Lower leg skin (tissue), 3 donors: ENCODE measurements around the gene DLGAP1.

Experiments used
- POLR2A ChIP-seq, 2 donors: fragments of 450-650 bp; IDR thresholded peaks; one replicate each; pipeline ENCODE4 v1.6.1; 2016 to 2017; ENCODE audit warnings: antibody characterized with exemption in 2 of 2, mild to moderate bottlenecking in 1 of 2, moderate library complexity in 1 of 2
- TF ChIP-seq, protein P1 (sequence below), 3 donors: fragments of 450-650 bp; IDR thresholded peaks; one replicate each; pipeline ENCODE4 v1.5.1; 2016; ENCODE audit warnings: antibody characterized with exemption in 3 of 3, mild to moderate bottlenecking in 3 of 3, moderate library complexity in 2 of 3

DNA sequence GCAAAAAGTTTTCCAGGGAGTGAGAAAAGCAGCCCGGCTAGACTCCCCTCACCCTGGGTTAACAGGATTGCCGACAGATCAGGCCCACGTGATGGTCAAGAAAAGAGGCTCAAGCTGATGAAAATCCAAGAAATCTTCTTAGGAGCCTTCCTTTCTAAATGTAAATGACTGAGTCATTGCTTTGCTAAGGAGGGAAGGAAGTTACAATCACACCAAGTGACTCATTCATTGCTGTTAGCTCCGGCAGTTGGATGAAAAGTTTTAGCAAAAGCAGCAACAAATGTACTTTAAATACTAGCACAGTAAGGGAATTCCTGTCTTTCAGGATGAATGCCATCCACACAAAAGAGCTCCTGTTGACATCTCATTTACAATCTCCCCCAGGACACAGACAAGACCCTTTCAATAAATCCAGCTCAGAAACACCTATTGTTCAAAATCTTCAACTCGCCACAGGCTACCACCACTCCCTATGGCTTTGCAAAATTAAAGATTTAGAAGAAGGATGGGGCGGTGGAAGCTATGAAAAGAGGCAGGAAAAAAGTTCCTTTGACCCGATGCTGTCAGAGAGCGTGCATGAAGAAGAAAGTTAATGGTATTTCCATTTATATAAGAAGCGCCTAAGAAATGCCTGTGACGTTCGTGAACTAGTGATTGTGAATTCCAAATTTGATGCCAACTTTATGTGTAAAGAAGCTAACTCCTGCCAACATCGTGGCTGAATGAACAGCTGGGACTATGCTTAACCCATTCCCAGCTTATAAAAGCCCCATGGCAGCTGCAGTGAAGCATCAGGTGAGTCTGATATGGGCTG is 851.5 kb downstream of the DLGAP1 start:
- TF ChIP-seq, protein P1, sequence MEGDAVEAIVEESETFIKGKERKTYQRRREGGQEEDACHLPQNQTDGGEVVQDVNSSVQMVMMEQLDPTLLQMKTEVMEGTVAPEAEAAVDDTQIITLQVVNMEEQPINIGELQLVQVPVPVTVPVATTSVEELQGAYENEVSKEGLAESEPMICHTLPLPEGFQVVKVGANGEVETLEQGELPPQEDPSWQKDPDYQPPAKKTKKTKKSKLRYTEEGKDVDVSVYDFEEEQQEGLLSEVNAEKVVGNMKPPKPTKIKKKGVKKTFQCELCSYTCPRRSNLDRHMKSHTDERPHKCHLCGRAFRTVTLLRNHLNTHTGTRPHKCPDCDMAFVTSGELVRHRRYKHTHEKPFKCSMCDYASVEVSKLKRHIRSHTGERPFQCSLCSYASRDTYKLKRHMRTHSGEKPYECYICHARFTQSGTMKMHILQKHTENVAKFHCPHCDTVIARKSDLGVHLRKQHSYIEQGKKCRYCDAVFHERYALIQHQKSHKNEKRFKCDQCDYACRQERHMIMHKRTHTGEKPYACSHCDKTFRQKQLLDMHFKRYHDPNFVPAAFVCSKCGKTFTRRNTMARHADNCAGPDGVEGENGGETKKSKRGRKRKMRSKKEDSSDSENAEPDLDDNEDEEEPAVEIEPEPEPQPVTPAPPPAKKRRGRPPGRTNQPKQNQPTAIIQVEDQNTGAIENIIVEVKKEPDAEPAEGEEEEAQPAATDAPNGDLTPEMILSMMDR (IDR thresholded peaks at IDR 0.05): no peak
- no peak for TF ChIP-seq POLR2A (IDR thresholded peaks at IDR 0.05)
